NOMO-1 treated with dmso at 0.1 percent for 144 hours (cell line): ENCODE measurements around the gene KRTAP13-2.

Experiments
- DNase-seq: peaks from one replicate; lab custom pipeline; 2025; ENCODE audit not compliant: unreplicated experiment; lab: John Stamatoyannopoulos, UW

Gene KRTAP13-2

DNA sequence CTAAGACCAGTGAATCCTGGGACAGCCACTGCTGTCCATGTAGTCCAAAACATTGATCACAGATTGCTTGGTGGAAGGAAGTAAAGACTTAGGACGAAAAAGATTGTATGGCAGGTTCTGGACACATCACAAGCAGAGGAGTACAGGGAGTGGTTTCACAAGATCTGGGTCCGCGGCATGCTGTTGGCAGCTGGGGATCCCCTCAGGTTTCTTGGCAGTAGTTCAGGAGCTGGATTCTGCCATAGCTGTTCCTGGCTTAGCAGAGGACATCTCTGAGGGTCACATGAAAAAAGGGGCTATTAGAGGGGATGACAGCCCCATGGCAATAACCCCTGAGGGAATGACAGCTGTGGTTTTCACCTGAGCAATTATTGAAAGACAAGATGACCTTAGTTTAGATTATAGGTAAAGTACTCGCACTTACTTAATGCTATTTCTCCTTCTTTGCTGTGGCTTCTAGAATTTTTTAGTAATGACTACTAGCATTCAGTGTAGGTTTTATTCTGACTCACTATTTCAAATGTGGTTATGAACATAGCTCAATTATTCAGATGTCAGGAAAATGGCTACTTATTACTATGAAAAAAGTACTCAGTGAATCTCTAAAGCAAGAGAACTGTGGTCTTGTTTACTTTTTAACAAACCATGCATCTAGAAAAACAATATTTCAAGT lies 42.7 kb downstream of the KRTAP13-2 start:
- no peak for DNase-seq

DNA sequence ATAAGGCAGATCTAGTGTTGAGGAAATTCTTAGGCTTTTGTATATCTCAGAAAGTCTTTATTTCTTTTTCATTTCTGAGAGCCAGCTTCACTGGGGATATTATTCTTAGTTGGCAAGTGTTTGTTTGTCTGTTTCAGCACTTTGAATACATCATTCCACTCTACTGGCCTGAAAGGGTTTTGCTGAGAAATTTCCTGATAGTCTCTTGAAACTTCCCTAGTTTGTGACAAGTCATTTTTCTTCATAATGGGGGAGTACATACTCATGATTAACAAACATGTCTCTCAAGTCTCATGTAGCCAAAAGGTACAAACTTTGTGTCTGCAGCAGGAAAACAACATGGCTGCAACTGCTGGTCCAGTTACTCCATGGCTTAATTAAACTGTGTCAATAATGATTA lies 45.7 kb downstream of the KRTAP13-2 start:
- DNase-seq: no peak
